HCT116 (cell line): Measurements from ENCODE around the gene FYCO1. TPM values are rescaled to one million over a fixed set of nuclear protein-coding genes. Genes with fewer than 3 reads are reported as not detected.

ENCODE experiments used
- ATAC-seq: fragments of 200-7000 bp; cut with Tn5 transposase; 2 replicates; pipeline ENCODE4 v1.9.1; 2020; ENCODE audit warnings: mild to moderate bottlenecking, moderate library complexity
- BruUV-seq: library from RNA; stranded (reverse); fragments of 400-500 nt; replicated peaks from 2 replicates; lab custom pipeline; 2021; lab: Mats Ljungman, UMichigan
- CTCF ChIA-PET: fragments of 300-600 bp; sonication (Branson Sonifier 250); formaldehyde crosslinking; loops from one replicate; lab custom pipeline; 2021; ENCODE audit warnings: antibody characterized with exemption; lab: Charles Lee
- POLR2A ChIA-PET: fragments of 300-600, 350-600 bp; sonication (Branson Sonifier 250); formaldehyde crosslinking; loops from one replicate; lab custom pipeline; 2021; ENCODE audit warnings: antibody characterized with exemption; lab: Charles Lee
- RAD21 ChIA-PET, 2 experiments: fragments of 300-600 bp; sonication (Branson Sonifier 250); formaldehyde crosslinking; loops; one replicate each; lab custom pipeline; 2023; ENCODE audit warnings: low total read pairs in 2 of 2; ENCODE audit not compliant: uncharacterized antibody in 2 of 2, unreplicated experiment in 2 of 2, low non-redundant PET in 1 of 2; lab: Charles Lee
- DNase-seq: peaks from one replicate; pipeline ENCODE4 v3.0.0-alpha.2; 2010; ENCODE audit warnings: low read depth, low spot score
- H2AFZ ChIP-seq: fragments of 200-600 bp; shearing (Covaris generic), sonication (generic); 2 replicates; pipeline ENCODE4 v1.6.1; 2017; ENCODE audit warnings: low read depth, mixed run types, mixed read lengths, antibody characterized with exemption, low read length; ENCODE audit not compliant: poor library complexity, severe bottlenecking
- H3K27ac ChIP-seq: 2 replicates; pipeline ENCODE4 v1.5.1; 2012; ENCODE audit warnings: low read depth, low read length
- H3K27me3 ChIP-seq: fragments of 200-600 bp; sonication (generic); 2 replicates; pipeline ENCODE4 v1.6.1; 2016; ENCODE audit warnings: mixed run types, low read length, mixed read lengths; ENCODE audit not compliant: insufficient read depth
- H3K36me3 ChIP-seq, 2 experiments: fragments of 200-500 bp in 1 of 2; fragments of 200-600 bp in 1 of 2; sonication (Bioruptor generic) in 1 of 2; sonication (generic) in 1 of 2; 2 replicates each; pipeline versions ENCODE4 v1.5.1 to v1.6.1; 2014 to 2016; ENCODE audit warnings: low read length in 2 of 2, inconsistent platforms in 1 of 2, mixed read lengths in 1 of 2, mixed run types in 1 of 2; ENCODE audit not compliant: insufficient read depth in 2 of 2, control insufficient read depth in 1 of 2
- H3K4me1 ChIP-seq, 2 experiments: fragments of 200-600 bp in 1 of 2; sonication (generic) in 1 of 2; 2 replicates each; pipeline versions ENCODE4 v1.5.1 to v1.6.1; 2012 to 2017; ENCODE audit warnings: low read length in 2 of 2, inconsistent platforms in 1 of 2, mild to moderate bottlenecking in 1 of 2, mixed read lengths in 1 of 2, mixed run types in 1 of 2, moderate library complexity in 1 of 2; ENCODE audit not compliant: insufficient read depth in 2 of 2, control insufficient read depth in 1 of 2
- H3K4me2 ChIP-seq: fragments of 200-600 bp; sonication (generic); 2 replicates; pipeline ENCODE4 v1.6.1; 2017; ENCODE audit warnings: mixed run types, low read length, mixed read lengths
- H3K4me3 ChIP-seq, 2 experiments: fragments of 200-600 bp in 1 of 2; sonication (generic) in 1 of 2; replicated peaks in 1 of 2; 2 replicates each; pipeline ENCODE4 v1.5.1; 2011 to 2016; ENCODE audit warnings: low read length in 2 of 2, control low read depth in 1 of 2, low read depth in 1 of 2, mild to moderate bottlenecking in 1 of 2, mixed read lengths in 1 of 2, mixed run types in 1 of 2
- H3K79me2 ChIP-seq: fragments of 200-600 bp; sonication (generic); 2 replicates; pipeline ENCODE4 v1.6.1; 2017; ENCODE audit warnings: mild to moderate bottlenecking, mixed run types, low read length, moderate library complexity, mixed read lengths; ENCODE audit not compliant: insufficient read depth
- H3K9ac ChIP-seq: fragments of 200-600 bp; sonication (generic); 2 replicates; pipeline ENCODE4 v1.6.1; 2016; ENCODE audit warnings: low read length, mixed read lengths
- H3K9me2 ChIP-seq: fragments of 200-600 bp; sonication (generic), shearing (Covaris generic); 2 replicates; pipeline ENCODE4 v1.6.1; 2017; ENCODE audit warnings: mixed run types, mild to moderate bottlenecking, moderate library complexity; ENCODE audit not compliant: insufficient read depth
- H3K9me3 ChIP-seq, 2 experiments: fragments of 200-500 bp in 1 of 2; fragments of 200-600 bp in 1 of 2; sonication (Bioruptor generic) in 1 of 2; sonication (generic) in 1 of 2; 2 replicates each; pipeline ENCODE4 v1.6.1; 2014 to 2017; ENCODE audit warnings: low read length in 2 of 2, mixed read lengths in 2 of 2, inconsistent platforms in 1 of 2, low read depth in 1 of 2, mild to moderate bottlenecking in 1 of 2, mixed run types in 1 of 2, moderate library complexity in 1 of 2; ENCODE audit not compliant: control insufficient read depth in 1 of 2, insufficient read depth in 1 of 2
- H4K20me1 ChIP-seq: fragments of 200-600 bp; sonication (generic), shearing (Covaris generic); 2 replicates; pipeline ENCODE4 v1.6.1; 2017; ENCODE audit warnings: mixed run types, mild to moderate bottlenecking, moderate library complexity; ENCODE audit not compliant: insufficient read depth
- CBX3 ChIP-seq: IDR thresholded peaks from 2 replicates; pipeline ENCODE4 v1.6.1; 2012; ENCODE audit warnings: low read depth
- CEBPB ChIP-seq: IDR thresholded peaks from 2 replicates; pipeline ENCODE4 v1.6.1; 2012; ENCODE audit warnings: low read depth
- EGR1 ChIP-seq: IDR thresholded peaks from 2 replicates; pipeline ENCODE4 v1.6.1; 2012; ENCODE audit warnings: low read depth
- ELF1 ChIP-seq: IDR thresholded peaks from 2 replicates; pipeline ENCODE4 v1.6.1; 2012; ENCODE audit warnings: low read depth, borderline replicate concordance
- EZH2 ChIP-seq: fragments of 200-600 bp; sonication (generic); IDR thresholded peaks from 2 replicates; pipeline ENCODE4 v1.6.1; 2017; ENCODE audit warnings: antibody characterized with exemption, mixed run types
- FOSL1 ChIP-seq: IDR thresholded peaks from 2 replicates; pipeline ENCODE4 v1.6.1; 2012; ENCODE audit warnings: low read depth
- POLR2A ChIP-seq: IDR thresholded peaks from 2 replicates; pipeline ENCODE4 v1.7.0; 2011; ENCODE audit warnings: borderline replicate concordance; ENCODE audit not compliant: insufficient read depth, insufficient read length; ENCODE audit errors: extremely low read depth
- SRF ChIP-seq: IDR thresholded peaks from 2 replicates; pipeline ENCODE4 v1.6.1; 2012; ENCODE audit warnings: low read depth
- ZFX ChIP-seq: fragments of 450-650 bp; IDR thresholded peaks from 2 replicates; pipeline ENCODE4 v1.6.1; 2017
- intact Hi-C: fragments of 100-400 bp; cut with micrococcal nuclease; formaldehyde crosslinking; loops from 2 replicates; pipeline ENCODE4 v1.10.0; 2022
- total RNA-seq: library from RNA; stranded (reverse); gene quantifications from one replicate; pipeline ENCODE4 v1.2.1, GENCODE V29; 2021; ENCODE audit not compliant: unreplicated experiment
- TF ChIP-seq, protein P1 (sequence below): IDR thresholded peaks from 2 replicates; pipeline ENCODE4 v1.6.1; 2011; ENCODE audit warnings: mild to moderate bottlenecking, low read length, moderate library complexity; ENCODE audit not compliant: insufficient replicate concordance; ENCODE audit errors: extremely low read depth
- TF ChIP-seq, protein P2 (sequence below), 3 experiments: fragments of 200-600 bp in 1 of 3; sonication (generic) in 1 of 3; IDR thresholded peaks in 2 of 3; conservative IDR thresholded peaks in 1 of 3; 2 replicates each; pipeline ENCODE4 v1.5.1; 2012 to 2017; ENCODE audit warnings: low read depth in 2 of 3, low read length in 2 of 3, antibody characterized with exemption in 1 of 3, borderline replicate concordance in 1 of 3, control low read depth in 1 of 3, mild to moderate bottlenecking in 1 of 3, mixed read lengths in 1 of 3, mixed run types in 1 of 3, moderate library complexity in 1 of 3; ENCODE audit not compliant: insufficient read depth in 1 of 3
- TF ChIP-seq, protein P3 (sequence below): IDR thresholded peaks from 2 replicates; pipeline ENCODE4 v1.6.1; 2012

FYCO1 gene
- total RNA-seq, 1 experiment from 2014 or later = 15.8 TPM

DNA sequence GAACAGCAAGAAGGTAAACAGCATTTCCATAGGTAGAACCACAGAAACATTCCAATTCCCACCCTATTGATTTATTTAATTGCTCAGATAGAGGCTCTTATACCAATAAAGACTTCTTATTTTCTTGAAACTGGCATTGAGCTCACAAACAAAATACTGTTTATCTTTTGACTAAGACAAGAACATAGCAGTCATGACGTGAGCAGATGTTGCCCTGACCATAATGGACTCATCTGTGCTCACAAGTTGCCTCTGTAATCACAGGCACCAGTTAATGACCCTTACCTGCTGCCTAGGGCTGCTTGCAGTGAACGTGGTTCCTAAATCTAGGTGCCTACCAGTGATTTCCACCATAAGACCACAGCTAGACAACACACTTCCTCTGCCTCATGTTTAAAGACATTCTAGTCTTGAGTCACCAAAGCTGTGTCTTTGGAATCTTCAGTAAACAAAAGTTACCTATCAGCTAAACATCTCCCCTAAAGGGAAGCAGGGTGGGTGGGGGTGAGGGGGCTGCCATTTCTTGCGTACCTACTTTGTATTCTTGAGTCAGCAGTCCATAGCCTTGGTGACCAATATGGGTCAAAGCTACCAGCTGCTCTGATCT lies 2.1 kb downstream of the FYCO1 start:
- ChIA-PET CTCF (interaction anchor here (1.3 kb wide), 1 partner anchor 55 kb away, joined by 3 read pairs; no protein-coding TSS in a partner anchor), RAD21 (no interaction called here), POLR2A (no interaction called here)
- H3K9me2 ChIP-seq = no peaks in the 10 kb centered on the region
- H3K9ac ChIP-seq = no peak overlapping the region
- no peak overlapping the region for H2AFZ ChIP-seq
- no peak for ATAC-seq
- no peaks in the 10 kb centered on the region for H3K9me3 ChIP-seq
- H3K4me3 ChIP-seq = no peak overlapping the region
- peaks cover 5 to 32% of the 10 kb centered on the region in 2 experiments; a peak in 3 of 4 replicates for H3K4me1 ChIP-seq
- TF ChIP-seq, protein P1, sequence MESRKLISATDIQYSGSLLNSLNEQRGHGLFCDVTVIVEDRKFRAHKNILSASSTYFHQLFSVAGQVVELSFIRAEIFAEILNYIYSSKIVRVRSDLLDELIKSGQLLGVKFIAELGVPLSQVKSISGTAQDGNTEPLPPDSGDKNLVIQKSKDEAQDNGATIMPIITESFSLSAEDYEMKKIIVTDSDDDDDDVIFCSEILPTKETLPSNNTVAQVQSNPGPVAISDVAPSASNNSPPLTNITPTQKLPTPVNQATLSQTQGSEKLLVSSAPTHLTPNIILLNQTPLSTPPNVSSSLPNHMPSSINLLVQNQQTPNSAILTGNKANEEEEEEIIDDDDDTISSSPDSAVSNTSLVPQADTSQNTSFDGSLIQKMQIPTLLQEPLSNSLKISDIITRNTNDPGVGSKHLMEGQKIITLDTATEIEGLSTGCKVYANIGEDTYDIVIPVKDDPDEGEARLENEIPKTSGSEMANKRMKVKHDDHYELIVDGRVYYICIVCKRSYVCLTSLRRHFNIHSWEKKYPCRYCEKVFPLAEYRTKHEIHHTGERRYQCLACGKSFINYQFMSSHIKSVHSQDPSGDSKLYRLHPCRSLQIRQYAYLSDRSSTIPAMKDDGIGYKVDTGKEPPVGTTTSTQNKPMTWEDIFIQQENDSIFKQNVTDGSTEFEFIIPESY = no peak
- no peak for TF ChIP-seq POLR2A
- no peak for TF ChIP-seq EGR1
- TF ChIP-seq, protein P2, sequence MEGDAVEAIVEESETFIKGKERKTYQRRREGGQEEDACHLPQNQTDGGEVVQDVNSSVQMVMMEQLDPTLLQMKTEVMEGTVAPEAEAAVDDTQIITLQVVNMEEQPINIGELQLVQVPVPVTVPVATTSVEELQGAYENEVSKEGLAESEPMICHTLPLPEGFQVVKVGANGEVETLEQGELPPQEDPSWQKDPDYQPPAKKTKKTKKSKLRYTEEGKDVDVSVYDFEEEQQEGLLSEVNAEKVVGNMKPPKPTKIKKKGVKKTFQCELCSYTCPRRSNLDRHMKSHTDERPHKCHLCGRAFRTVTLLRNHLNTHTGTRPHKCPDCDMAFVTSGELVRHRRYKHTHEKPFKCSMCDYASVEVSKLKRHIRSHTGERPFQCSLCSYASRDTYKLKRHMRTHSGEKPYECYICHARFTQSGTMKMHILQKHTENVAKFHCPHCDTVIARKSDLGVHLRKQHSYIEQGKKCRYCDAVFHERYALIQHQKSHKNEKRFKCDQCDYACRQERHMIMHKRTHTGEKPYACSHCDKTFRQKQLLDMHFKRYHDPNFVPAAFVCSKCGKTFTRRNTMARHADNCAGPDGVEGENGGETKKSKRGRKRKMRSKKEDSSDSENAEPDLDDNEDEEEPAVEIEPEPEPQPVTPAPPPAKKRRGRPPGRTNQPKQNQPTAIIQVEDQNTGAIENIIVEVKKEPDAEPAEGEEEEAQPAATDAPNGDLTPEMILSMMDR (IDR thresholded peaks at IDR 0.05 in 2 of 3, conservative IDR thresholded peaks at IDR 0.05 in 1 of 3; ENCODE audit: borderline replicate concordance in 1 of 3, insufficient read depth in 1 of 3, low read depth in 2 of 3, low read length in 2 of 3) = no peak
- no peak for TF ChIP-seq ELF1
- TF ChIP-seq ZFX = no peak
- TF ChIP-seq SRF = no peak
- no peak for TF ChIP-seq CBX3
- TF ChIP-seq, protein P3, sequence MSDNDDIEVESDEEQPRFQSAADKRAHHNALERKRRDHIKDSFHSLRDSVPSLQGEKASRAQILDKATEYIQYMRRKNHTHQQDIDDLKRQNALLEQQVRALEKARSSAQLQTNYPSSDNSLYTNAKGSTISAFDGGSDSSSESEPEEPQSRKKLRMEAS = no peak
- TF ChIP-seq CEBPB = no peak
- TF ChIP-seq FOSL1 = no peak
- TF ChIP-seq EZH2 = no peak
- H3K4me2 ChIP-seq = no peak overlapping the region
- DNase-seq = no peak
- BruUV-seq = no TSS peak
- H3K27me3 ChIP-seq = no peaks in the 10 kb centered on the region
- no peaks in the 10 kb centered on the region for H3K36me3 ChIP-seq
- H3K27ac ChIP-seq = no peak overlapping the region
- intact Hi-C loops = no loop called here
- peaks cover 27% of the 10 kb centered on the region for H3K79me2 ChIP-seq
- H4K20me1 ChIP-seq = no peaks in the 10 kb centered on the region
